ENCODE results near the gene PECR.
"Not testable (repeated sequence)": the region's sequence is repeated elsewhere in the genome, so short reads cannot be mapped to it uniquely, and the experiment has no call there.

Gene PECR

DNA sequence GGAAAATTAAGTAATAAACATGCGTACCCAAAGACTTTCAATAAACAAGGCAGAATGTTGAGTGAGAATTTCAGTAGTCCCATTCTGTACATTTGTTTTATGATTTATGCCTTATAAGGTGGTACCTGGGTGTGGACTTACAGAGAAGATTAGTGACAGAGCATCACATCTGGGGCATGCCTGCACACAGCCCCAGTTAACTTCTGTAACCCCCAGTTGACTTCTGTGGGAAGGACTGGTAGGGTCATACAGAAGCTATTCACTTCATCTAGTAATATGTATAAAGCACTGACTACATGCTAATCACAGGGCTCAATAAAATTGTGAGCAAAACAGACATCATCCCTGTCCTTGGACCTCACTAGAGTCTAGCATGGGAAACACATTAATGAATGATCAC, 84.4 kb downstream of the PECR start:
- no peak overlapping the region for H3K4me3 ChIP-seq (ENCODE audit: low read length in 2 of 2)
- no peak overlapping the region for H3K14ac ChIP-seq (ENCODE audit: low read length)
- H3K27ac ChIP-seq (replicated peaks; ENCODE audit: low read length): no peak overlapping the region
- H3K79me1 ChIP-seq (ENCODE audit: low read depth, low read length): no peaks in the 10 kb centered on the region
- H3K4ac ChIP-seq (ENCODE audit: low read length): no peak overlapping the region
- no peak overlapping the region for H3K18ac ChIP-seq (ENCODE audit: low read length)
- H2BK12ac ChIP-seq (ENCODE audit: low read length): no peak overlapping the region
- H2AK5ac ChIP-seq (ENCODE audit: low read depth, low read length): no peak overlapping the region
- no peak overlapping the region for H2BK120ac ChIP-seq (ENCODE audit: low read depth, low read length)
- no peak overlapping the region for H4K91ac ChIP-seq (ENCODE audit: low read depth, low read length, poor library complexity)
- no CpG with 5 or more reads among the region's 1 CpG for WGBS, 2 donors (ENCODE audit: extremely low coverage in 2 of 2, insufficient read length in 2 of 2, insufficient replicate concordance in 1 of 2)
- H3K4me1 ChIP-seq (ENCODE audit: control insufficient read depth in 2 of 2, insufficient read depth in 1 of 2, low read depth in 1 of 2, low read length in 2 of 2): peaks cover 0 to 7% of the 10 kb centered on the region in 2 donors
- H4K8ac ChIP-seq (ENCODE audit: low read depth, low read length): no peak overlapping the region
- DNase-seq (ENCODE audit: low spot score): no peak
- peaks cover 3 to 7% of the 10 kb centered on the region in 2 donors for H3K36me3 ChIP-seq (replicated peaks in 1 of 2; ENCODE audit: control insufficient read depth in 2 of 2, insufficient read depth in 2 of 2, low read length in 2 of 2)
- no peaks in the 10 kb centered on the region for H3K27me3 ChIP-seq (ENCODE audit: control insufficient read depth in 3 of 3, insufficient read depth in 3 of 3, low read depth in 1 of 3, low read length in 3 of 3)
- no peak overlapping the region for H2BK15ac ChIP-seq (ENCODE audit: low read length)
- H3K9me3 ChIP-seq (replicated peaks in 1 of 2; ENCODE audit: control insufficient read depth in 2 of 2, insufficient read depth in 1 of 2, low read depth in 1 of 2, low read length in 2 of 2): no peaks in the 10 kb centered on the region
- H2BK5ac ChIP-seq (ENCODE audit: low read length): no peak overlapping the region
- no peak overlapping the region for H3K23ac ChIP-seq (ENCODE audit: low read depth, low read length, poor library complexity)
- H3K4me2 ChIP-seq (ENCODE audit: insufficient read depth, low read length, poor library complexity, severe bottlenecking): no peak overlapping the region
- no peak overlapping the region for H3K9ac ChIP-seq (ENCODE audit: low read depth, low read length, poor library complexity)
- H2AFZ ChIP-seq (ENCODE audit: low read length): no peak overlapping the region

DNA sequence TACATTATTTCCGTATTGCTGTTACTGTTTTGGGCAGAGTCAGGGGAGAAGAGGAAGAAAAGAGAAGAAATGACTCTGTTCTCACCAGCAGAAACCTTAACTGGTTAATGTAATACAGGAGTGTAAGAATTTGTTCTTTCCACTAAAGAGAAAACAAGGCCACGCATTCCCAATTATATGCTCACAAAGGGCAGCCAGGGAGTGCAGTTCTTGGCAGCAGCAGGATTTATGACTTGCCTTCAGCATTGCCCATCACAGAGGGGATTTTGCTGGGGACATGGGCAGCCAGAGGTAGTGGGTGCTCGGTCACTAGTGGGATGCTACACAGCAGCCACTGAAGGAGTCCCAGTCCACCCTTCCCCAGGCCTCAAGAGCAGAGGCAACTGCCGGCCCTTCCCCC, 86.7 kb downstream of the PECR start:
- H3K4me1 ChIP-seq (ENCODE audit: control insufficient read depth in 2 of 2, insufficient read depth in 1 of 2, low read depth in 1 of 2, low read length in 2 of 2): peaks cover 0 to 2% of the 10 kb centered on the region in 2 donors
- no CpG with 5 or more reads among the region's 4 CpGs for WGBS, 2 donors (ENCODE audit: extremely low coverage in 2 of 2, insufficient read length in 2 of 2, insufficient replicate concordance in 1 of 2)
- no peak overlapping the region for H2BK120ac ChIP-seq (ENCODE audit: low read depth, low read length)
- H3K9ac ChIP-seq (ENCODE audit: low read depth, low read length, poor library complexity): peak overlapping the region; percentile 22
- no peak overlapping the region for H3K14ac ChIP-seq (ENCODE audit: low read length)
- H2AFZ ChIP-seq (ENCODE audit: low read length): no peak overlapping the region
- no peak overlapping the region for H2BK12ac ChIP-seq (ENCODE audit: low read length)
- H3K27me3 ChIP-seq (ENCODE audit: control insufficient read depth in 3 of 3, insufficient read depth in 3 of 3, low read depth in 1 of 3, low read length in 3 of 3): no peaks in the 10 kb centered on the region
- H3K23ac ChIP-seq (ENCODE audit: low read depth, low read length, poor library complexity): no peak overlapping the region
- H3K36me3 ChIP-seq (replicated peaks in 1 of 2; ENCODE audit: control insufficient read depth in 2 of 2, insufficient read depth in 2 of 2, low read length in 2 of 2): peaks cover 3 to 7% of the 10 kb centered on the region in 2 donors
- H3K9me3 ChIP-seq (replicated peaks in 1 of 2; ENCODE audit: control insufficient read depth in 2 of 2, insufficient read depth in 1 of 2, low read depth in 1 of 2, low read length in 2 of 2): no peaks in the 10 kb centered on the region
- peak overlapping the region; percentile 7 for H3K27ac ChIP-seq (replicated peaks; ENCODE audit: low read length)
- no peaks in the 10 kb centered on the region for H3K79me1 ChIP-seq (ENCODE audit: low read depth, low read length)
- no peak overlapping the region for H4K8ac ChIP-seq (ENCODE audit: low read depth, low read length)
- no peak overlapping the region for H4K91ac ChIP-seq (ENCODE audit: low read depth, low read length, poor library complexity)
- DNase-seq (ENCODE audit: low spot score): no peak
- peak overlapping the region; percentile 41 for H3K18ac ChIP-seq (ENCODE audit: low read length)
- H3K4ac ChIP-seq (ENCODE audit: low read length): no peak overlapping the region
- no peak overlapping the region for H3K4me2 ChIP-seq (ENCODE audit: insufficient read depth, low read length, poor library complexity, severe bottlenecking)
- H2BK15ac ChIP-seq (ENCODE audit: low read length): no peak overlapping the region
- no peak overlapping the region for H2AK5ac ChIP-seq (ENCODE audit: low read depth, low read length)
- no peak overlapping the region for H3K4me3 ChIP-seq (ENCODE audit: low read length in 2 of 2)
- no peak overlapping the region for H2BK5ac ChIP-seq (ENCODE audit: low read length)

DNA sequence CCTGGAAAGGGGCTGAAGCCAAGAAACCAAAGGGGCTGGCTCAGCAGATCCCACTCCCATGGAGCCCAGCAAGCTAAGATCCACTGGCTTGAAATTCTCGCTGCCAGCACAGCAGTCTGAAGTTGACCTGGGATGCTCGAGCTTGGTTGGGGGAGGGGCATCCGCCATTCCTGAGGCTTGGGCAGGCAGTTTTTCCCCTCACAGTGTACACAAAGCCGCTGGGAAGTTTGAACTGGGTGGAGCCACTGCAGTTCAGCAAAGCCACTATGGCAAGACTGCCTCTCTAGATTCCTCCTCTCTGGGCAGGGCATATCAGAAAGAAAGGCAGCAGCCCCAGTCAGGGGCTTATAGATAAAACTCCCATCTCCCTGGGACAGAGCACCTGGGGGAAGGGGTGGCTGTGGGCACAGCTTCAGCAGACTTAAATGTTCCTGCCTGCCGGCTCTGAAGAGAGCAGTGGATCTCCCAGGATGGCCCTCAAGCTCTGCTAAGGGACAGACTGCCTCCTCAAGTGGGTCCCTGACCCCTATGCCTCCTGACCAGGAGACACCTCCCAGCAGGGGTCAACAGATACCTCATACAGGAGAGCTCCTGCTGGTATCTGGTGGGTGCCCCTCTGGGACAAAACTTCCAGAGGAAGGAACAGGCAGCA, 92.9 kb downstream of the PECR start:
- not testable (repeated sequence) for H3K9ac ChIP-seq (ENCODE audit: low read depth, low read length, poor library complexity); H3K4me1 ChIP-seq (ENCODE audit: control insufficient read depth in 2 of 2, insufficient read depth in 1 of 2, low read depth in 1 of 2, low read length in 2 of 2); H2AK5ac ChIP-seq (ENCODE audit: low read depth, low read length); H3K4me2 ChIP-seq (ENCODE audit: insufficient read depth, low read length, poor library complexity, severe bottlenecking); H3K79me1 ChIP-seq (ENCODE audit: low read depth, low read length); H3K23ac ChIP-seq (ENCODE audit: low read depth, low read length, poor library complexity); H3K27ac ChIP-seq (replicated peaks; ENCODE audit: low read length); H2BK5ac ChIP-seq (ENCODE audit: low read length); H4K8ac ChIP-seq (ENCODE audit: low read depth, low read length); H3K14ac ChIP-seq (ENCODE audit: low read length); H3K36me3 ChIP-seq (replicated peaks in 1 of 2; ENCODE audit: control insufficient read depth in 2 of 2, insufficient read depth in 2 of 2, low read length in 2 of 2); H3K18ac ChIP-seq (ENCODE audit: low read length); H2BK120ac ChIP-seq (ENCODE audit: low read depth, low read length); H2BK12ac ChIP-seq (ENCODE audit: low read length); H3K27me3 ChIP-seq (ENCODE audit: control insufficient read depth in 3 of 3, insufficient read depth in 3 of 3, low read depth in 1 of 3, low read length in 3 of 3); H2AFZ ChIP-seq (ENCODE audit: low read length); DNase-seq (ENCODE audit: low spot score); H3K4me3 ChIP-seq (ENCODE audit: low read length in 2 of 2); H2BK15ac ChIP-seq (ENCODE audit: low read length); H4K91ac ChIP-seq (ENCODE audit: low read depth, low read length, poor library complexity); H3K4ac ChIP-seq (ENCODE audit: low read length)
- H3K9me3 ChIP-seq (replicated peaks in 1 of 2; ENCODE audit: control insufficient read depth in 2 of 2, insufficient read depth in 1 of 2, low read depth in 1 of 2, low read length in 2 of 2): peaks cover 2 to 12% of the 10 kb centered on the region in 2 donors
- no CpG with 5 or more reads among the region's 5 CpGs for WGBS, 2 donors (ENCODE audit: extremely low coverage in 2 of 2, insufficient read length in 2 of 2, insufficient replicate concordance in 1 of 2)

Data from neuronal stem cell (in vitro differentiated cells).